T-helper 2 cell treated with Interferon-gamma antibody and Interleukin-4, amounts not matched to agents 5 μg/mL and 100 μg/mL, for 36 hours (primary cell): ENCODE measurements around the gene AKAP13.
"Not testable (repeated sequence)": the region's sequence is repeated elsewhere in the genome, so short reads cannot be mapped to it uniquely, and the experiment has no call there.

Experiments
- DNase-seq: peaks from one replicate; pipeline ENCODE4 v3.0.0; 2021; ENCODE audit warnings: low spot score
- H3K27ac Mint-ChIP-seq: one replicate; pipeline ENCODE4 v1.8.0; 2021; ENCODE audit warnings: mild to moderate bottlenecking, mixed read lengths
- H3K27me3 Mint-ChIP-seq: one replicate; pipeline ENCODE4 v1.8.0; 2021; ENCODE audit warnings: low read depth, mixed read lengths
- H3K36me3 Mint-ChIP-seq: one replicate; pipeline ENCODE4 v1.8.0; 2021; ENCODE audit warnings: low read depth, mixed read lengths
- H3K4me1 Mint-ChIP-seq: one replicate; pipeline ENCODE4 v1.8.0; 2021; ENCODE audit warnings: low read depth, mixed read lengths
- H3K4me3 Mint-ChIP-seq: one replicate; pipeline ENCODE4 v1.8.0; 2022; ENCODE audit warnings: mild to moderate bottlenecking, moderate library complexity, mixed read lengths
- H3K9me3 Mint-ChIP-seq: one replicate; pipeline ENCODE4 v1.8.0; 2021; ENCODE audit warnings: mixed read lengths

AKAP13 gene, protein sequence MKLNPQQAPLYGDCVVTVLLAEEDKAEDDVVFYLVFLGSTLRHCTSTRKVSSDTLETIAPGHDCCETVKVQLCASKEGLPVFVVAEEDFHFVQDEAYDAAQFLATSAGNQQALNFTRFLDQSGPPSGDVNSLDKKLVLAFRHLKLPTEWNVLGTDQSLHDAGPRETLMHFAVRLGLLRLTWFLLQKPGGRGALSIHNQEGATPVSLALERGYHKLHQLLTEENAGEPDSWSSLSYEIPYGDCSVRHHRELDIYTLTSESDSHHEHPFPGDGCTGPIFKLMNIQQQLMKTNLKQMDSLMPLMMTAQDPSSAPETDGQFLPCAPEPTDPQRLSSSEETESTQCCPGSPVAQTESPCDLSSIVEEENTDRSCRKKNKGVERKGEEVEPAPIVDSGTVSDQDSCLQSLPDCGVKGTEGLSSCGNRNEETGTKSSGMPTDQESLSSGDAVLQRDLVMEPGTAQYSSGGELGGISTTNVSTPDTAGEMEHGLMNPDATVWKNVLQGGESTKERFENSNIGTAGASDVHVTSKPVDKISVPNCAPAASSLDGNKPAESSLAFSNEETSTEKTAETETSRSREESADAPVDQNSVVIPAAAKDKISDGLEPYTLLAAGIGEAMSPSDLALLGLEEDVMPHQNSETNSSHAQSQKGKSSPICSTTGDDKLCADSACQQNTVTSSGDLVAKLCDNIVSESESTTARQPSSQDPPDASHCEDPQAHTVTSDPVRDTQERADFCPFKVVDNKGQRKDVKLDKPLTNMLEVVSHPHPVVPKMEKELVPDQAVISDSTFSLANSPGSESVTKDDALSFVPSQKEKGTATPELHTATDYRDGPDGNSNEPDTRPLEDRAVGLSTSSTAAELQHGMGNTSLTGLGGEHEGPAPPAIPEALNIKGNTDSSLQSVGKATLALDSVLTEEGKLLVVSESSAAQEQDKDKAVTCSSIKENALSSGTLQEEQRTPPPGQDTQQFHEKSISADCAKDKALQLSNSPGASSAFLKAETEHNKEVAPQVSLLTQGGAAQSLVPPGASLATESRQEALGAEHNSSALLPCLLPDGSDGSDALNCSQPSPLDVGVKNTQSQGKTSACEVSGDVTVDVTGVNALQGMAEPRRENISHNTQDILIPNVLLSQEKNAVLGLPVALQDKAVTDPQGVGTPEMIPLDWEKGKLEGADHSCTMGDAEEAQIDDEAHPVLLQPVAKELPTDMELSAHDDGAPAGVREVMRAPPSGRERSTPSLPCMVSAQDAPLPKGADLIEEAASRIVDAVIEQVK (N-terminal part only)

GRCh38 chr15:85380217-85380811, at the start of gene AKAP13:
TSS of gene AKAP13 (plus strand) at chr15:85380603. CDS start at chr15:85485721, 105,118 bp downstream.
- Mint-ChIP-seq H3K27me3 (peaks cover 2% of the 10 kb centered on the region), H3K4me1 (peaks cover 47% of the 10 kb centered on the region), H3K36me3 (peaks cover 21% of the 10 kb centered on the region), H3K9me3 (no peaks in the 10 kb centered on the region), H3K4me3 (peak within 1 kb of the TSS; percentile 95), H3K27ac (peak within 1 kb of the TSS; percentile 98)
- DNase-seq = peak; percentile 96

- H3K9me3 Mint-ChIP-seq = no peaks in the 10 kb centered on the region
- H3K36me3 Mint-ChIP-seq = peaks cover 3% of the 10 kb centered on the region
- peaks cover 48% of the 10 kb centered on the region for H3K4me1 Mint-ChIP-seq
- peak overlapping the region; percentile 98 for H3K27ac Mint-ChIP-seq
- H3K4me3 Mint-ChIP-seq = peak overlapping the region; percentile 97
- H3K27me3 Mint-ChIP-seq = no peaks in the 10 kb centered on the region
- peak; percentile 85 for DNase-seq
Observed at GRCh38 chr15:85330901-85331588, 49.4 kb upstream of the AKAP13 start.

GRCh38 chr15:85331655-85332285, 48.6 kb upstream of the AKAP13 start:
- Mint-ChIP-seq H3K36me3 (peaks cover 3% of the 10 kb centered on the region), H3K4me1 (peaks cover 48% of the 10 kb centered on the region), H3K27me3 (peaks cover 3% of the 10 kb centered on the region), H3K27ac (peak overlapping the region; percentile 98), H3K9me3 (no peaks in the 10 kb centered on the region), H3K4me3 (peak overlapping the region; percentile 97)
- no peak for DNase-seq

DNA sequence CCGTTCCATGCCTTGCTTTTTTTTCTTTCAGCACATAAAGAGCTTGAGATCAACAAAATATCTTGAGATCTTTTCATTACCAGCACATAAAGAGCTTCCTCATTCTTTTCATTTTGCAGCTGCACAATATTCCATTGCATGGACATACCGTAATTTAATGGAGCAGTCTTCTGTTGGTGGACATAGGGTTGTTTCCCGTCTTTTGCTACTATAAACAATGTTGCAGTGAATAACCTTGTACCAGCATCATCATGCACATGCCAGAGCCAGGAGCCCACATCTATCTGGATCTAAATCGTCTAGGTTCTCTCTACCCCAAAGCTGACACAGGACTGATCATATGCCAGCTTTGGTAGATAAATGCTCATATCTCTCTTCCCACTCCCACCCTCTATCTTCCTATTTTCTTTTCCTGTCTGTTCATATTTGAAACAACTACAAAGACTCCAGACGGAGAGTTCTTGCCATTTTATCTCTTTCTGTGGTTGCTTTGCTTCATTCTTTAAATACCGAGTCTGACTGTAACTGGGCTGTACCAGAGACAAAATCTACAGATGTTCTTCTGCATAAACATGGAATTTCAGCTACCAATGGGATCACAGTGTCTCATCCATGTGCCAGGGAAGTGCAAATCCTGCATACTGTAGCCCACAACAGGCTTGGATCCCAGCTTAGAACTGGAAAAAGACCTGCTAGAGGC, 47.1 kb upstream of the AKAP13 start:
- H3K27me3 Mint-ChIP-seq = peaks cover 3% of the 10 kb centered on the region
- H3K4me1 Mint-ChIP-seq = peaks cover 41% of the 10 kb centered on the region
- no peaks in the 10 kb centered on the region for H3K9me3 Mint-ChIP-seq
- H3K4me3 Mint-ChIP-seq = no peak overlapping the region
- H3K27ac Mint-ChIP-seq = peak overlapping the region; percentile 38
- peaks cover 3% of the 10 kb centered on the region for H3K36me3 Mint-ChIP-seq
- DNase-seq = no peak

DNA sequence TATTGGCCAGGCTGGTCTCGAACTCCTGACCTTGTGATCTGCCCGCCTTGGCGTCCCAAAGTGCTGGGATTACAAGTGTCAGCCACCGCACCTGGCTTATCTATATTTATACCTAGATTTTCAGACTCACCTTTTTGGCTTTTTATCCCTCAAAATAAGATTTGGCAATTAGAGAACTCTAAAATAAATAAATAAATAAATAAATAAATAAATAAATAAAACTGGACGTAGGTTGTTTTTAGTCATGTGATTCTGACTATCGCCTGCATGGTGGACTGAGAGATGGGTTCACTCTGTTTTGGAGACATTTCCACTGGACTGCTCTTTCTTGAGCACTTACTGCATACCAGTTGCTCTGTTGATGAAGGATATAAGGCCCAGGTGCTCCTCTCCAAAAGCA, 46.2 kb upstream of the AKAP13 start:
- H3K36me3 Mint-ChIP-seq = peaks cover 3% of the 10 kb centered on the region
- H3K27me3 Mint-ChIP-seq = peaks cover 3% of the 10 kb centered on the region
- H3K4me1 Mint-ChIP-seq = peaks cover 34% of the 10 kb centered on the region
- no peak overlapping the region for H3K4me3 Mint-ChIP-seq
- no peak for DNase-seq
- no peak overlapping the region for H3K27ac Mint-ChIP-seq
- no peaks in the 10 kb centered on the region for H3K9me3 Mint-ChIP-seq

DNA sequence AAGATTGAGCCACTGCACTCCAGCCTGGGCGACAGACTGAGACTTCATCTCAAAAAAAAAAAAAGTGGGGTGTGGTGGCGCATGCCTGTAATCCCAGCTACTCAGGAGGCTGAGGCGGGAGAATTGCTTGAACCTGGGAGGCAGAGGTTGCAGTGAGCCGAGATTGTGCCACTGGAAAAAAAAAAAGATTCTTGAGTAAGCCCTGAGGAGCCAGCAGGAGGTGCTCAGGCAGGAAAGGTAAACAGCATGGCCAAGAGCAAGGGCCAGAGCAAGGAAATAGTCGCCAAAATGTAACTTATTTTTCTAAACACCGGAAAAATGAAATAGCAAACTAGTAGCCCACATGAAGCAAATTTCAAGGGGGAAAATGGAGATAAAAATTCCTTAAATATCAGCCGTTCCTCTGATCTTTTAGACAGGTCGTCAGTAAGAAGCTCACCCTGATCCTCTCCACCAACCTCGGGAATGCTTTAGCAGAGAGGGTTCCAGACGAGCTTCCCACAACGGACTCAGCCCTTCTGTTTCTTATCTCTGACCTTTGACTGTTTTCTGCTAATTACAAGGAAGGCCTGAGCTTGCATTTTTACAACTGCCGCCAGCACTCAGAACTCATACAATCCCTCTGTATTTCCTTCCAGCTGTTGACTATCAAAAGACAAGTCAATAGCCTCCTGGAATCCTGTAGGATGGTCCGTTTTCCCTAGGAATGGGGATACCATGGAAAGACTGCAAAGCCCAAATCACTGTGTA, 45.0 kb upstream of the AKAP13 start:
- Mint-ChIP-seq H3K4me3 (no peak overlapping the region), H3K27me3 (peaks cover 3% of the 10 kb centered on the region), H3K36me3 (peaks cover 3% of the 10 kb centered on the region), H3K27ac (no peak overlapping the region), H3K4me1 (peaks cover 23% of the 10 kb centered on the region), H3K9me3 (no peaks in the 10 kb centered on the region)
- DNase-seq = no peak

GRCh38 chr15:85336880-85337279, 43.5 kb upstream of the AKAP13 start:
- DNase-seq = no peak
- Mint-ChIP-seq H3K27ac (no peak overlapping the region), H3K27me3 (peaks cover 3% of the 10 kb centered on the region), H3K4me3 (no peak overlapping the region), H3K9me3 (no peaks in the 10 kb centered on the region), H3K4me1 (peaks cover 8% of the 10 kb centered on the region), H3K36me3 (no peaks in the 10 kb centered on the region)

GRCh38 chr15:85337425-85338074, 42.9 kb upstream of the AKAP13 start:
- no peak overlapping the region for H3K4me3 Mint-ChIP-seq
- H3K36me3 Mint-ChIP-seq = no peaks in the 10 kb centered on the region
- H3K27ac Mint-ChIP-seq = no peak overlapping the region
- H3K27me3 Mint-ChIP-seq = peaks cover 3% of the 10 kb centered on the region
- H3K4me1 Mint-ChIP-seq = peaks cover 8% of the 10 kb centered on the region
- DNase-seq = no peak
- no peaks in the 10 kb centered on the region for H3K9me3 Mint-ChIP-seq

DNA sequence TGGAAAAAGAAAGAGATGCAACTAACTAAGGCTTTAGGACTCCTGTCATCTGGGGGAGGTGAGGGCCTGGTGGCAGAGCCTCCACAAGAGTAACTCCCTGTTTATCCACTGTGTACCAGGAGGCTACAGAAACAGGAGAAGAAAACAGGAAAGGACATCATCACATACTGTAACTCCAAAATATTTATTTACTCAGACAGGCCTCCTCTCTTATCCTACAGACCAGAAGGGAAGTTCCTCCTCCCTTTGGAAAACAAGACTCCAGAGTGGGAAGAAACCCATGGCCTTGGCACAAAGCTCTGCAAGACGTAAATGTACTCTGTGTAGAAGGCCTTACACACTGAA, 40.1 kb upstream of the AKAP13 start:
- H3K9me3 Mint-ChIP-seq = no peaks in the 10 kb centered on the region
- H3K4me1 Mint-ChIP-seq = peaks cover 3% of the 10 kb centered on the region
- H3K27ac Mint-ChIP-seq = no peak overlapping the region
- no peaks in the 10 kb centered on the region for H3K36me3 Mint-ChIP-seq
- H3K27me3 Mint-ChIP-seq = peaks cover 3% of the 10 kb centered on the region
- H3K4me3 Mint-ChIP-seq = no peak overlapping the region
- DNase-seq = no peak

GRCh38 chr15:85340852-85341251, 39.6 kb upstream of the AKAP13 start:
- Mint-ChIP-seq H3K27ac (no peak overlapping the region), H3K4me3 (no peak overlapping the region)

DNA sequence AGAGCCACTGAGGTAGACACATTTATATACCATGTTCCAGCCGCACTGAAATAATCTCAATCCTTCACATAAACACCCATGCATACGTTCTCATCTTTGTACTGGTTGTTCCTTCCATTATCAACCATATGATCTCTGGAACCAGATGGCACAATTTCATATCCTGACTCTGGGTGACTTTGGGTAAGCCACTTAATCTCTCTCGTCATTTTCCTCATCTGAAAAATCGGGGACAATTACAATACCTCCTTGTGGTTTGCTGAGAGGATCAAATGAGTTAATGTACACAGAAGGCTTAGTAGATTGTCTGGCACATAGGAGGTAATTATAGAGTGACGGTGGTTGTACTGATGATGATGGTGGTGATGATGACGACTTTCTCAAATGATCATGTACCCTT, 38.2 kb upstream of the AKAP13 start:
- H3K4me1 Mint-ChIP-seq, H3K27ac Mint-ChIP-seq, H3K4me3 Mint-ChIP-seq, H3K36me3 Mint-ChIP-seq, H3K27me3 Mint-ChIP-seq, DNase-seq, H3K9me3 Mint-ChIP-seq: not testable (repeated sequence)

More at GRCh38 chr15:85340852-85341251, 39.6 kb upstream of the AKAP13 start:
- no peaks in the 10 kb centered on the region for H3K9me3 Mint-ChIP-seq
- H3K27me3 Mint-ChIP-seq = peaks cover 3% of the 10 kb centered on the region
- peaks cover 3% of the 10 kb centered on the region for H3K4me1 Mint-ChIP-seq
- no peak for DNase-seq
- H3K36me3 Mint-ChIP-seq = no peaks in the 10 kb centered on the region
